HG03097 (cell line): ENCODE measurements around the gene EIF4EBP3.
"Not testable (repeated sequence)": the region's sequence is repeated elsewhere in the genome, so short reads cannot be mapped to it uniquely, and the experiment has no call there.

Experiments
- ATAC-seq: cut with Tn5 transposase; IDR thresholded peaks from one replicate; pipeline ENCODE4 v1.9.1; 2021; ENCODE audit not compliant: unreplicated experiment, low FRiP score

Gene EIF4EBP3

GRCh38 chr5:140574165-140574564 is 26.7 kb downstream of the EIF4EBP3 start:
- no peak for ATAC-seq

GRCh38 chr5:140575309-140575708 is 27.8 kb downstream of the EIF4EBP3 start:
- no peak for ATAC-seq

GRCh38 chr5:140576776-140577201 is 29.3 kb downstream of the EIF4EBP3 start:
- ATAC-seq: no peak

GRCh38 chr5:140579188-140579747 is 31.8 kb downstream of the EIF4EBP3 start:
- ATAC-seq: not testable (repeated sequence)

- ATAC-seq: no peak
Measured at GRCh38 chr5:140587495-140587894, 40.0 kb downstream of the EIF4EBP3 start.

GRCh38 chr5:140588311-140589070 is 41.0 kb downstream of the EIF4EBP3 start:
- no peak for ATAC-seq

GRCh38 chr5:140590861-140591260 is 43.4 kb downstream of the EIF4EBP3 start:
- ATAC-seq: no peak

- ATAC-seq: no peak
Measured at GRCh38 chr5:140591747-140592372, 44.4 kb downstream of the EIF4EBP3 start.

GRCh38 chr5:140593070-140593469 is 45.6 kb downstream of the EIF4EBP3 start:
- not testable (repeated sequence) for ATAC-seq

GRCh38 chr5:140594169-140594568 is 46.7 kb downstream of the EIF4EBP3 start:
- no peak for ATAC-seq

- no peak for ATAC-seq
Measured at GRCh38 chr5:140595538-140596300, 48.3 kb downstream of the EIF4EBP3 start.

- no peak for ATAC-seq
Measured at GRCh38 chr5:140596321-140596741, 48.9 kb downstream of the EIF4EBP3 start.

GRCh38 chr5:140598836-140599235 is 51.4 kb downstream of the EIF4EBP3 start:
- no peak for ATAC-seq
